ENCODE results near the gene OR8G1. TPM values are rescaled to one million over a fixed set of nuclear protein-coding genes. Genes with fewer than 3 reads are reported as not detected.

The OR8G1 gene, protein sequence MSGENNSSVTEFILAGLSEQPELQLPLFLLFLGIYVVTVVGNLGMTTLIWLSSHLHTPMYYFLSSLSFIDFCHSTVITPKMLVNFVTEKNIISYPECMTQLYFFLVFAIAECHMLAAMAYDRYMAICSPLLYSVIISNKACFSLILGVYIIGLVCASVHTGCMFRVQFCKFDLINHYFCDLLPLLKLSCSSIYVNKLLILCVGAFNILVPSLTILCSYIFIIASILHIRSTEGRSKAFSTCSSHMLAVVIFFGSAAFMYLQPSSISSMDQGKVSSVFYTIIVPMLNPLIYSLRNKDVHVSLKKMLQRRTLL
- total RNA-seq = not detected

DNA sequence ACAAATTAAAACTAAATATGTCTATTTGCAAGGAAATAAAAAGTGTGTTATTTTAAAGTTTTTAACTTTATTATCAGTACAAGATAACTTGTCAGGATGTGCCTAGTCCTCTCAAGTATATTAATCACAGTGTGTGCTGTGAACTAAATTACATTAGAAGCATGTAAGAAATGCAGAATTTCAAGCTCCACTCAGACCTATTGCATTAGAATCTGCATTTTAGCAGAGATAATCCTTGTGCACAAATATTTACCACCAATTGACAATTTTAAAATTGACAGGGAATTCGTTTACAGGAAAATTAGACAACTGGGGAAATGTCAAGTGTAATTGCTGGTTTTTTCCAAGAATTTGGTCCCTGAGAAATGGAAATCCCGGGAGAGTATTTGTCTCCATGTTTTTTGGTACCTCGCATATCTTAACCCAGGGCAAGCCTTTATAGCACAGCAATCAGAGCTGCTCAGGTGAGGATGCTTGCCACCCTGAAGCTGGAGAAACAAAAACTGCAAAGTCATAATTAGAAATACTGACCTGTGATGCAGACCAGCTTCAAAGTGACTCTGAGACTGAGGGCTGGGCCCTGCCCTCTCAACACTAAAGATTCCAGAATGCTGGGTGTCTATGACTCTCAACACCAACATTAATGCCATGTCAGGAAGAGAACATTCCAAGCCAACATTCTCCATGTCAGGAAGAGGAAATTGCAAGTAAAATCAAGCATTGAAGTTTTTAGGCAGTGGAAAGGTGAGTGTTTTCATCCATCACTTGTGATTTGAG, at the start of gene OR8G1:
OR8G1 (plus strand) TSS at position 475 of the 777 bp plus-strand sequence. CDS start 8,581 bp downstream, outside the sequence.
- H3K27me3 Mint-ChIP-seq = no peaks in the 10 kb centered on the region
- no peak for ATAC-seq

GRCh38 chr11:124193221-124194010, 47.5 kb upstream of the OR8G1 start:
- CTCF ChIA-PET = interaction anchor here (1.4 to 3.8 kb wide), 4 partner anchors 118 to 129 kb away, joined by 3 to 27 read pairs (median 18); no protein-coding TSS in a partner anchor
- Mint-ChIP-seq H3K27me3 (peaks cover 22% of the 10 kb centered on the region), H3K9me3 (ENCODE audit: low read depth) (no peaks in the 10 kb centered on the region), H3K36me3 (no peaks in the 10 kb centered on the region), H3K4me3 (no peak overlapping the region), H3K4me1 (no peaks in the 10 kb centered on the region), H3K27ac (no peak overlapping the region)
- ATAC-seq = no peak
- DNase-seq = no peak

More for the DNA sequence above, at the start of gene OR8G1:
- DNase-seq = no peak
- Mint-ChIP-seq H3K27ac (no peak within 1 kb of the TSS), H3K9me3 (ENCODE audit: low read depth) (no peaks in the 10 kb centered on the region), H3K4me3 (no peak within 1 kb of the TSS), H3K36me3 (no peaks in the 10 kb centered on the region), H3K4me1 (no peaks in the 10 kb centered on the region)
- CTCF ChIA-PET = no interaction called here

DNA sequence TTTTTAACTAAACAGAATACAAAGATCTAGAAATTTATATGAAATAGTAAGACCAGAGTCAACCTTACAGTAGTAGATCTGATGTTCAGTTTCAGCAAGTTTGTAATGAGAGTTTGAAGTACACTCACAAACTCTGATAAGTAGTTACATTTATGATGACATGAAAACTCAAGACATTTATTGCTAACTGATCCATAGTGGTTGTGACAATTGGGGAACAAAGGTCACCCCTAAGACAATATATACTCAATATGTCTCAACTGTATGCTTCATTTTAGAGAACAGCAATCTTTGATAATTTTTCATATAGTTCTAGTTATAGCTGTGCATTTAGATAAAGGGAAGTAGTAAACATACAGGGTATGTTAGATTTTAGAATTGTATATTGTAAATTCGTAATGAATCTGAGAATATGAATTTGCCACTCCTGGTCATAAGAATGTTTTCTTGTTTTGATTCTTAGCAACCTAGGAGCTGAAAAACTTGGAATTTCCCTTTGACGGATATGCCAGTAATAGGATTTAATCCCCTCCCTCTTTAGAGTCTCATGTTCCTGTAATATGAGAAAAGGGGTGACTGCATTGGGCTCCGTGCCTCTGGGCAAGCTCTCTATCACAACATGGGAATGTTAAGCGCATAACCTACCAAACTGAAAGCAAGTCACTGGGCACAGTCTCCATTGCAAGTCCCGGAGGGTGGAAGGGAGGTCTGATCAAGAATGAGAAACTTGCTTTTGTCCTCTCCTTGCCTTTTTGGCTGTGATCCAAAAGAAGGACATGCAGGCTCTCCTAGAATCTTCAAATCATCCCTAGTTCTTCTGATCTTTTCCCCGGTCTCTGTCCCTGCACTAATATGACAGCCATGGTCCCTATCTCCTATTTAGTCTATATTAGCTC, 46.4 kb upstream of the OR8G1 start:
- Mint-ChIP-seq H3K9me3 (ENCODE audit: low read depth) (no peaks in the 10 kb centered on the region), H3K4me3 (no peak overlapping the region), H3K4me1 (no peaks in the 10 kb centered on the region), H3K27ac (no peak overlapping the region), H3K27me3 (peaks cover 22% of the 10 kb centered on the region), H3K36me3 (no peaks in the 10 kb centered on the region)
- DNase-seq = no peak
- CTCF ChIA-PET = interaction anchor here (0.6 to 3.8 kb wide), 8 partner anchors 11 to 130 kb away, joined by 3 to 27 read pairs (median 4); no protein-coding TSS in a partner anchor
- no peak for ATAC-seq

DNA sequence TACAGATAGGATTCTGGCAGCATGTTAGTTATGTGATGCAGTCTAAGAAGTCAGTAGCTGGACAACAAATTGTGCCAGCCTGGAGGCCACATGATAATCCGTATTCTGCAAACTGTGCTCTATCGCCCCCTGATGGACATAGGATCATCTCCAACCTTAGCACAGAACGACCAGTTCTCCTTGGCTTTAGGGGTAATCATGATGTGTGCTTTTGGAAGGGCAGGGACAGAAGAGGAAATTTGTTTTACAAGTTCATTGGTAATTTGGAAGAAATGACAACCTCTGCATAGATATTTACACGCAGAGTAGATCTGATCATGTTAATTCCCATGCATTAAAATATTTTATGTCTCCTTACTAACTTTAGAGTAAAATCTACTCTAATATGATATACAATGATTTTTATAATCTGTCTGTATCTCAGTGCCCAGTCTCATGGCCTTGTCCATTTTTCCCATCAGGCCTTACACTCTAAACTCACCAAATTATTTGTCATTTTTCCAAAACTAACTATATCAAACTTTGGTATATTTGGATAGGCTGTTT, 45.6 kb upstream of the OR8G1 start:
- CTCF ChIA-PET = interaction anchor here (0.6 to 3.8 kb wide), 7 partner anchors 10 to 129 kb away, joined by 3 to 27 read pairs (median 5); no protein-coding TSS in a partner anchor
- Mint-ChIP-seq H3K9me3 (ENCODE audit: low read depth) (no peaks in the 10 kb centered on the region), H3K4me1 (no peaks in the 10 kb centered on the region), H3K27me3 (peaks cover 22% of the 10 kb centered on the region), H3K27ac (no peak overlapping the region), H3K4me3 (no peak overlapping the region), H3K36me3 (no peaks in the 10 kb centered on the region)
- ATAC-seq = peak; percentile 88
- DNase-seq = peak; percentile 56

- Mint-ChIP-seq H3K4me1 (no peaks in the 10 kb centered on the region), H3K9me3 (ENCODE audit: low read depth) (no peaks in the 10 kb centered on the region), H3K4me3 (no peak overlapping the region), H3K27me3 (peaks cover 19% of the 10 kb centered on the region), H3K36me3 (no peaks in the 10 kb centered on the region), H3K27ac (no peak overlapping the region)
- DNase-seq (no peak), ATAC-seq (no peak)
- CTCF ChIA-PET = interaction anchor here (1.8 kb wide), 1 partner anchor 126 kb away, joined by 6 read pairs; no protein-coding TSS in a partner anchor
Observed at GRCh38 chr11:124197999-124198398, 42.9 kb upstream of the OR8G1 start.

DNA sequence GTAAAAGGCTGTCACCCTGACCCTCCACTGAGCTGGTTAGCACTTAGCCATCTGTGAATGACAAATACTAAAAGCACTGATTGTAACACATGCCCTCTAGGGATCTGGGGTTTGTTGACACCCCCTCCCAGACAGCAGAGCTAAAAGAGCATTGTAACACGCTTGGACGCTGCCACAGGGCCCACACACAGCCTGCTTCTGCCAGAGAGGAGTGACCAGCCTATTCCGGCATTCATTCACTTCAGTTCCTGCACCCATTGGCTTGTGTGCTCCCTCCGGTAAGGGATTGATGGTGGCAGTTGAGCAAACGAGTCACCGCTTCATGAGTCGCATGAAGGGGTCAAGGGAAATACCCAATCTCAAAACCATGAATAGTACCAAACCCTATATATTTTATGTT, 42.0 kb upstream of the OR8G1 start:
- Mint-ChIP-seq H3K27ac (no peak overlapping the region), H3K4me3 (no peak overlapping the region), H3K4me1 (no peaks in the 10 kb centered on the region), H3K36me3 (no peaks in the 10 kb centered on the region), H3K9me3 (ENCODE audit: low read depth) (no peaks in the 10 kb centered on the region), H3K27me3 (peaks cover 12% of the 10 kb centered on the region)
- ATAC-seq = no peak
- DNase-seq = no peak
- CTCF ChIA-PET = interaction anchor here (1.8 kb wide), 1 partner anchor 127 kb away, joined by 6 read pairs; no protein-coding TSS in a partner anchor

- Mint-ChIP-seq H3K4me1 (no peaks in the 10 kb centered on the region), H3K27ac (no peak overlapping the region), H3K9me3 (ENCODE audit: low read depth) (no peaks in the 10 kb centered on the region), H3K27me3 (peaks cover 9% of the 10 kb centered on the region), H3K36me3 (no peaks in the 10 kb centered on the region), H3K4me3 (no peak overlapping the region)
- ATAC-seq (no peak), DNase-seq (no peak)
- CTCF ChIA-PET = no interaction called here
Observed at GRCh38 chr11:124199702-124200101, 41.2 kb upstream of the OR8G1 start.

DNA sequence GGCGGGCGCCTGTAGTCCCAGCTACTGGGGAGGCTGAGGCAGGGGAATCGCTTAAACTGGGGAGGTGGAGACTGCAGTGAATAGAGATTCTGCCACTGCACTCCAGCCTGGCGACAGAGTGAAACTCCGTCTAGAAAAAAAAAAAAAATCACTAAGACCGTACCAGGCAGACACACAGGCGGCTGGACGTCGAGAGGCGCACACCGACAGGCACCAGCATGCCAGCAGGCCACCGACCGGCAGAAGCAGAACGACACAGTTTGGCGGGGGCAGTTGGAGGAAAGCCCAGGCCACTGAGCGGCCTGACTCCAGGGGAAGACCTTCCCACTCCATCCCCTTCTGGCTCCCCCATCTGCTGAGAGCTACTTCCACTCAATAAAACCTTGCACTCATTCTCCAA, 40.2 kb upstream of the OR8G1 start:
- no peaks in the 10 kb centered on the region for H3K36me3 Mint-ChIP-seq
- DNase-seq = no peak
- H3K9me3 Mint-ChIP-seq (ENCODE audit: low read depth) = no peaks in the 10 kb centered on the region
- no peaks in the 10 kb centered on the region for H3K4me1 Mint-ChIP-seq
- H3K27me3 Mint-ChIP-seq = peaks cover 6% of the 10 kb centered on the region
- CTCF ChIA-PET = no interaction called here
- no peak overlapping the region for H3K27ac Mint-ChIP-seq
- H3K4me3 Mint-ChIP-seq = no peak overlapping the region
- no peak for ATAC-seq

DNA sequence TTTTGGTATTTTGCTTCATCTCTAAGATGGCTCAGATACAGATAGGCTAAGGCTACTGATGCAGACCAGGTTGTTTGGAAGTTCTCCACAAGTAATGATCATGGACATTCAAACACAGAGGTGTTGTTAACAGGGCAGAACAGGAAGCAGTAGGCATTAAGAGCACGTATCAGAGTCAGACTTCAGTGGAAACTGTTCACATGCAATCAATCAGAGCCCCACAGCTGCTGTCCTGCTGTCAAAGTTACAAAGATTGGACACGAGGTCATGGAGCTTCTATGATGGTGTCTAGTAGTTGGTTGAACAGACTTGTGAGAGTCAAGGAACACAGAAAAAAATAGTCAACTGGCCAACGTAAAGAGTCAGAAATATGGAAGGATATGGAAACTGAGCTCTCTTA, 37.9 kb upstream of the OR8G1 start:
- CTCF ChIA-PET = no interaction called here
- H3K27ac Mint-ChIP-seq = no peak overlapping the region
- ATAC-seq = no peak
- H3K4me1 Mint-ChIP-seq = no peaks in the 10 kb centered on the region
- DNase-seq = no peak
- H3K36me3 Mint-ChIP-seq = no peaks in the 10 kb centered on the region
- peaks cover 2% of the 10 kb centered on the region for H3K27me3 Mint-ChIP-seq
- H3K4me3 Mint-ChIP-seq = no peak overlapping the region
- H3K9me3 Mint-ChIP-seq (ENCODE audit: low read depth) = no peaks in the 10 kb centered on the region

DNA sequence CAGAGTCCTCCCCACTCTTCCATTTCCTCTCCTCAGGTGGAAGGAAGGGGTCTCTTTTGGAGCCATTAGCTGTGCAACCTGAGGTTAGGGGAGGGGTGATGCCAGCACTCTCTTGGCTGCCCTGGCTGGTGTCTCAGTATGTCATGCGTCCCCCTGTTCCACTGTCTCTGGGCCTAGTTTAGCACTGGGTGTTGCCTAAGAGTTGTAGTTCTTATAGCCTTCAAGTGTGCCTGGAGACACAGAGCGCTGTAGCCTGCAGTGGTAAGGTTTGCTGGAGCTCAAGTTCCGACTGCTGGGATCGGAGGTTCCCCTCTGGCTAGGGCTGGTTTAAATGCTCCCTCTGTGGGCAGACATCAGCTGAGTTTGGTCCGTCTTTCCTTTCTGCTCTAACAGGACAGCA, 36.9 kb upstream of the OR8G1 start:
- no peak for DNase-seq
- CTCF ChIA-PET = no interaction called here
- no peaks in the 10 kb centered on the region for H3K27me3 Mint-ChIP-seq
- ATAC-seq = no peak
- H3K27ac Mint-ChIP-seq = no peak overlapping the region
- H3K36me3 Mint-ChIP-seq = no peaks in the 10 kb centered on the region
- H3K4me3 Mint-ChIP-seq = no peak overlapping the region
- no peaks in the 10 kb centered on the region for H3K9me3 Mint-ChIP-seq (ENCODE audit: low read depth)
- no peaks in the 10 kb centered on the region for H3K4me1 Mint-ChIP-seq

GRCh38 chr11:124207102-124207792, 33.6 kb upstream of the OR8G1 start:
- ATAC-seq (no peak), DNase-seq (no peak)
- CTCF ChIA-PET = no interaction called here
- no peak overlapping the region for H3K4me3 Mint-ChIP-seq
- H3K27ac Mint-ChIP-seq = no peak overlapping the region
- no peaks in the 10 kb centered on the region for H3K9me3 Mint-ChIP-seq (ENCODE audit: low read depth)
- H3K4me1 Mint-ChIP-seq = no peaks in the 10 kb centered on the region
- H3K36me3 Mint-ChIP-seq = no peaks in the 10 kb centered on the region
- no peaks in the 10 kb centered on the region for H3K27me3 Mint-ChIP-seq

- CTCF ChIA-PET = no interaction called here
- Mint-ChIP-seq H3K4me1 (no peaks in the 10 kb centered on the region), H3K27ac (no peak overlapping the region), H3K4me3 (no peak overlapping the region), H3K27me3 (no peaks in the 10 kb centered on the region), H3K9me3 (ENCODE audit: low read depth) (no peaks in the 10 kb centered on the region), H3K36me3 (no peaks in the 10 kb centered on the region)
- DNase-seq (no peak), ATAC-seq (no peak)
Observed at GRCh38 chr11:124209824-124210357, 31.0 kb upstream of the OR8G1 start.
